ENCODE measurements around the gene LIPC. TPM values are rescaled to one million over a fixed set of nuclear protein-coding genes. Genes with fewer than 3 reads are reported as not detected.
A peak's percentile ranks its signal among the peaks of the same experiment; 100 is the strongest.

Gene LIPC
- total and polyA plus RNA-seq, 9 of the 15 experiments (the other 6 are each of a cell fraction or from before 2014, with no cell fraction given), result 0.07 to 0.41 (median 0.11) TPM; not detected in 2

DNA sequence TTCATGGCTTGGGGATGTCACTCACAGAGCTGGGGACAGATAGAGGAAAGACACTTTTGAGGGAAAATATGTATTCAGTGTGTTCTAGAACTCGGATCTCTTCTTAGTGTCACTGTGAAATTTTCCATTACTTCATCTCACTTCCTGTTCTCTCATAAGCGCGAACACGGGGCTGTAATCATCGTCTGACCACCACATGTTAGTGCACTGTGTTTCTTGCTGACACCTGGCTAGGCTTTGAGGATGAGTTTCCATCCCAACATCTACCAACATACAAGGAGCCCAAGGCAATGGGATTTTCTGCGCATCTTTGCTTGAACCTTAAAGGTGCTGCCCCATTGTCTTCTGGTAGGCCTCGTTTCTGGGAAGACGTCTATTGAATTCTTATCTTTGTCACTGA, 84.0 kb downstream of the LIPC start (continued):
- TF ChIP-seq YY1 (IDR thresholded peaks at IDR 0.05; ENCODE audit: borderline replicate concordance in 1 of 3, control insufficient read depth in 1 of 3, extremely low read depth in 1 of 3, insufficient read depth in 3 of 3, insufficient read length in 1 of 3, insufficient replicate concordance in 2 of 3, low read depth in 1 of 3, low read length in 2 of 3), result no peak
- no peak for TF ChIP-seq DNMT1 (IDR thresholded peaks at IDR 0.05)
- TF ChIP-seq L3MBTL2 (IDR thresholded peaks at IDR 0.05), result peak; percentile 93
- TF ChIP-seq, protein P1, sequence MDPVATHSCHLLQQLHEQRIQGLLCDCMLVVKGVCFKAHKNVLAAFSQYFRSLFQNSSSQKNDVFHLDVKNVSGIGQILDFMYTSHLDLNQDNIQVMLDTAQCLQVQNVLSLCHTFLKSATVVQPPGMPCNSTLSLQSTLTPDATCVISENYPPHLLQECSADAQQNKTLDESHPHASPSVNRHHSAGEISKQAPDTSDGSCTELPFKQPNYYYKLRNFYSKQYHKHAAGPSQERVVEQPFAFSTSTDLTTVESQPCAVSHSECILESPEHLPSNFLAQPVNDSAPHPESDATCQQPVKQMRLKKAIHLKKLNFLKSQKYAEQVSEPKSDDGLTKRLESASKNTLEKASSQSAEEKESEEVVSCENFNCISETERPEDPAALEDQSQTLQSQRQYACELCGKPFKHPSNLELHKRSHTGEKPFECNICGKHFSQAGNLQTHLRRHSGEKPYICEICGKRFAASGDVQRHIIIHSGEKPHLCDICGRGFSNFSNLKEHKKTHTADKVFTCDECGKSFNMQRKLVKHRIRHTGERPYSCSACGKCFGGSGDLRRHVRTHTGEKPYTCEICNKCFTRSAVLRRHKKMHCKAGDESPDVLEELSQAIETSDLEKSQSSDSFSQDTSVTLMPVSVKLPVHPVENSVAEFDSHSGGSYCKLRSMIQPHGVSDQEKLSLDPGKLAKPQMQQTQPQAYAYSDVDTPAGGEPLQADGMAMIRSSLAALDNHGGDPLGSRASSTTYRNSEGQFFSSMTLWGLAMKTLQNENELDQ (CRISPR knock-in tag; IDR thresholded peaks at IDR 0.05; ENCODE audit: borderline replicate concordance), result no peak
- TF ChIP-seq RBM15 (IDR thresholded peaks at IDR 0.05; ENCODE audit: insufficient read depth, low read length), result no peak
- peak; percentile 92 for TF ChIP-seq MGA (IDR thresholded peaks at IDR 0.05)
- TF ChIP-seq RAD21 (CRISPR knock-in tag; conservative IDR thresholded peaks at IDR 0.05 in 1 of 2, IDR thresholded peaks at IDR 0.05 in 1 of 2), result 0 out of 4 replicates have a peak, but pooled peaks of 1 of the 2 experiments have one; percentile 7
- TF ChIP-seq BDP1 (IDR thresholded peaks at IDR 0.05; ENCODE audit: insufficient read depth, insufficient read length), result no peak
- no peak for TF ChIP-seq KAT8 (IDR thresholded peaks at IDR 0.05; ENCODE audit: low read depth)
- TF ChIP-seq, protein P2, sequence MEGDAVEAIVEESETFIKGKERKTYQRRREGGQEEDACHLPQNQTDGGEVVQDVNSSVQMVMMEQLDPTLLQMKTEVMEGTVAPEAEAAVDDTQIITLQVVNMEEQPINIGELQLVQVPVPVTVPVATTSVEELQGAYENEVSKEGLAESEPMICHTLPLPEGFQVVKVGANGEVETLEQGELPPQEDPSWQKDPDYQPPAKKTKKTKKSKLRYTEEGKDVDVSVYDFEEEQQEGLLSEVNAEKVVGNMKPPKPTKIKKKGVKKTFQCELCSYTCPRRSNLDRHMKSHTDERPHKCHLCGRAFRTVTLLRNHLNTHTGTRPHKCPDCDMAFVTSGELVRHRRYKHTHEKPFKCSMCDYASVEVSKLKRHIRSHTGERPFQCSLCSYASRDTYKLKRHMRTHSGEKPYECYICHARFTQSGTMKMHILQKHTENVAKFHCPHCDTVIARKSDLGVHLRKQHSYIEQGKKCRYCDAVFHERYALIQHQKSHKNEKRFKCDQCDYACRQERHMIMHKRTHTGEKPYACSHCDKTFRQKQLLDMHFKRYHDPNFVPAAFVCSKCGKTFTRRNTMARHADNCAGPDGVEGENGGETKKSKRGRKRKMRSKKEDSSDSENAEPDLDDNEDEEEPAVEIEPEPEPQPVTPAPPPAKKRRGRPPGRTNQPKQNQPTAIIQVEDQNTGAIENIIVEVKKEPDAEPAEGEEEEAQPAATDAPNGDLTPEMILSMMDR (IDR thresholded peaks at IDR 0.05 in 2 of 3, conservative IDR thresholded peaks at IDR 0.05 in 1 of 3; ENCODE audit: insufficient read depth in 2 of 3, low read depth in 1 of 3, low read length in 3 of 3), result no peak
- no peak for TF ChIP-seq HMG20B (CRISPR knock-in tag; IDR thresholded peaks at IDR 0.05)
